Small intestine (tissue), 7 donors: ENCODE results near the gene OTP. TPM values are rescaled to one million over a fixed set of nuclear protein-coding genes. Genes with fewer than 3 reads are reported as not detected.
"Not testable (repeated sequence)": the region's sequence is repeated elsewhere in the genome, so short reads cannot be mapped to it uniquely, and the experiment has no call there.

Experiments used
- DNase-seq, 2 donors: peaks; one replicate each; pipeline versions ENCODE4 v3.0.0 to v3.0.0-alpha.2; 2013
- FAIRE-seq: peaks from 2 replicates; lab custom pipeline; 2012; peaks lifted over from hg19 to GRCh38; lab: Jason Lieb, UNC
- H3K27ac ChIP-seq, 3 donors: one replicate each; pipeline ENCODE4 v1.5.1; 2013; ENCODE audit warnings: low read length in 2 of 3, mild to moderate bottlenecking in 2 of 3, control low read depth in 1 of 3, inconsistent platforms in 1 of 3, low read depth in 1 of 3, moderate library complexity in 1 of 3
- H3K27me3 ChIP-seq, 3 donors: one replicate each; pipeline ENCODE4 v1.6.1; 2013; ENCODE audit warnings: low read length in 3 of 3, inconsistent platforms in 1 of 3; ENCODE audit not compliant: control insufficient read depth in 3 of 3, insufficient read depth in 3 of 3
- H3K36me3 ChIP-seq, 3 donors: one replicate each; pipeline ENCODE4 v1.6.1; 2013; ENCODE audit warnings: low read length in 3 of 3, inconsistent platforms in 1 of 3, low read depth in 1 of 3, mild to moderate bottlenecking in 1 of 3, moderate library complexity in 1 of 3; ENCODE audit not compliant: control insufficient read depth in 3 of 3, insufficient read depth in 2 of 3
- H3K4me1 ChIP-seq, 3 donors: one replicate each; pipeline ENCODE4 v1.6.1; 2013; ENCODE audit warnings: low read length in 2 of 3, inconsistent platforms in 1 of 3, low read depth in 1 of 3, mild to moderate bottlenecking in 1 of 3, moderate library complexity in 1 of 3; ENCODE audit not compliant: control insufficient read depth in 3 of 3, insufficient read depth in 2 of 3
- H3K4me3 ChIP-seq, 3 donors: one replicate each; pipeline ENCODE4 v1.5.1; 2013; ENCODE audit warnings: low read length in 3 of 3, control low read depth in 1 of 3, inconsistent platforms in 1 of 3, low read depth in 1 of 3, mild to moderate bottlenecking in 1 of 3, moderate library complexity in 1 of 3
- H3K9me3 ChIP-seq, 2 donors: one replicate each; pipeline ENCODE4 v1.6.1; 2013; ENCODE audit warnings: low read depth in 1 of 2, low read length in 1 of 2; ENCODE audit not compliant: control insufficient read depth in 2 of 2, insufficient read depth in 1 of 2
- WGBS, 3 donors: extraction: QIAGEN DNeasy Blood & Tissue Kit; methylation state at CpG; one replicate each; pipeline ENCODE4 v1.1.7; 2013; 5-methylcytosine and 5-hydroxymethylcytosine counted together
- polyA plus RNA-seq, 4 donors: library from polyadenylated mRNA; stranded (reverse) in 3 of 4; unstranded in 1 of 4; fragments of 200-250 nt in 3 of 4; fragments of 120-200 nt in 1 of 4; gene quantifications; one replicate each; pipeline versions ENCODE4 v1.2.1 to v1.2.3, GENCODE V29; 2013
- donor health status: healthy with polysubstance abuse.
- donor health status: control.
- donor health status: control.
- donor health status: Bipolar disorder and iron deficiency.
- donor health status: healthy.

Gene OTP
- polyA plus RNA-seq, 4 donors, result not detected

GRCh38 chr5:77606279-77606678, 32.2 kb downstream of the OTP start:
- H3K4me1 ChIP-seq, result no peaks in the 10 kb centered on the region
- H3K4me3 ChIP-seq, result no peak overlapping the region
- no peaks in the 10 kb centered on the region for H3K9me3 ChIP-seq
- H3K36me3 ChIP-seq, result no peaks in the 10 kb centered on the region
- peaks cover 0 to 3% (median 0%) of the 10 kb centered on the region in 3 donors for H3K27me3 ChIP-seq
- DNase-seq (no peak), FAIRE-seq (no peak)
- no peak overlapping the region for H3K27ac ChIP-seq

- Histone ChIP-seq H3K4me3 (no peak overlapping the region), H3K4me1 (no peaks in the 10 kb centered on the region), H3K27me3 (no peaks in the 10 kb centered on the region), H3K27ac (no peak overlapping the region), H3K9me3 (no peaks in the 10 kb centered on the region), H3K36me3 (no peaks in the 10 kb centered on the region)
- no peak for DNase-seq
- no peak for FAIRE-seq
- 84 to 95% (median 95%) methylated on average over 2 of the region's 2 CpGs for WGBS, 3 donors
These were observed 38.8 kb downstream of the OTP start for GRCh38 chr5:77599679-77600078.

- no peak for FAIRE-seq
- H3K36me3 ChIP-seq, result no peaks in the 10 kb centered on the region
These were observed 48.2 kb downstream of the OTP start for GRCh38 chr5:77590347-77590746.

GRCh38 chr5:77588175-77588574, 50.3 kb downstream of the OTP start:
- DNase-seq, result no peak
- no peaks in the 10 kb centered on the region for H3K36me3 ChIP-seq
- H3K4me3 ChIP-seq, result no peak overlapping the region
- peaks cover 0 to 7% (median 0%) of the 10 kb centered on the region in 3 donors for H3K27me3 ChIP-seq
- H3K27ac ChIP-seq, result no peak overlapping the region
- H3K4me1 ChIP-seq, result no peaks in the 10 kb centered on the region
- no peaks in the 10 kb centered on the region for H3K9me3 ChIP-seq
- FAIRE-seq, result no peak

More at GRCh38 chr5:77590347-77590746, 48.2 kb downstream of the OTP start:
- no peaks in the 10 kb centered on the region for H3K9me3 ChIP-seq
- WGBS, 3 donors, result 69 to 83% (median 73%) methylated on average over 3 of the region's 3 CpGs
- H3K4me1 ChIP-seq, result no peaks in the 10 kb centered on the region
- H3K27me3 ChIP-seq, result peaks cover 0 to 7% (median 0%) of the 10 kb centered on the region in 3 donors
- H3K4me3 ChIP-seq, result no peak overlapping the region
- H3K27ac ChIP-seq, result no peak overlapping the region
- no peak for DNase-seq

GRCh38 chr5:77586101-77586500, 52.4 kb downstream of the OTP start:
- H3K4me1 ChIP-seq, result no peaks in the 10 kb centered on the region
- H3K9me3 ChIP-seq, result no peaks in the 10 kb centered on the region
- FAIRE-seq (no peak), DNase-seq (no peak)
- WGBS, 3 donors, result 86 to 96% (median 95%) methylated on average over 1 of the region's 1 CpG
- no peak overlapping the region for H3K27ac ChIP-seq
- H3K27me3 ChIP-seq, result peaks cover 0 to 4% (median 0%) of the 10 kb centered on the region in 3 donors
- H3K36me3 ChIP-seq, result no peaks in the 10 kb centered on the region
- H3K4me3 ChIP-seq, result no peak overlapping the region

- not testable (repeated sequence) for H3K27me3 ChIP-seq, DNase-seq, H3K27ac ChIP-seq, H3K4me3 ChIP-seq, FAIRE-seq, H3K36me3 ChIP-seq, H3K9me3 ChIP-seq, H3K4me1 ChIP-seq
- 91 to 92% (median 92%) methylated on average over 7 of the region's 7 CpGs for WGBS, 3 donors
These were observed 56.4 kb downstream of the OTP start for GRCh38 chr5:77582143-77582542.

Other genes starting within 250 kb of the OTP start
- gene WDR41, start 146.4 kb downstream of the OTP start, polyA plus RNA-seq, result 10 to 100 TPM in 2 of 4 donors, 1 to 10 TPM in 2; 7.2 to 26.5 (median 10.7) TPM
- gene TBCA, start 137.6 kb upstream of the OTP start, polyA plus RNA-seq, result 100 to 1,000 TPM; 177 to 223 (median 208) TPM